Measurements from ENCODE around the gene RYR2.
A peak's percentile ranks its signal among the peaks of the same experiment; 100 is the strongest.

RYR2 gene

DNA sequence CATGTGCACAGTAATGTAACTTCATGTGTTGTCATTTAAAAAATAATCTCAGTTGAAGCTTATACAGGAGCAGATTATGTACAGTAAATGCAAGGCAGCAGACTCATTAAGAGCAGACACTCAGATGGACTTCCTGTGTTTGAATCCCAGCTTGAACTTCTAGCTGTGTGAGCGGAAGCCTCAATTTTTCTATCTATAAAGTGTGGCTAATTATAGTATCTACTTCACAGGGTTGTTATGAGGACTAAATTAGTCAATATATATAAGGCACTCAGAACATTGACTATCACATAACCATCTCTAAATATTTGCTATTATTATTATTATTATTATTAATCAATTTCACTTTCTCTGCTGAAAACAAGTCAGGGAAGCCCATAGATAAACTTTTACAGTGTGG, 707.1 kb downstream of the RYR2 start:
- DNase-seq = no peak

DNA sequence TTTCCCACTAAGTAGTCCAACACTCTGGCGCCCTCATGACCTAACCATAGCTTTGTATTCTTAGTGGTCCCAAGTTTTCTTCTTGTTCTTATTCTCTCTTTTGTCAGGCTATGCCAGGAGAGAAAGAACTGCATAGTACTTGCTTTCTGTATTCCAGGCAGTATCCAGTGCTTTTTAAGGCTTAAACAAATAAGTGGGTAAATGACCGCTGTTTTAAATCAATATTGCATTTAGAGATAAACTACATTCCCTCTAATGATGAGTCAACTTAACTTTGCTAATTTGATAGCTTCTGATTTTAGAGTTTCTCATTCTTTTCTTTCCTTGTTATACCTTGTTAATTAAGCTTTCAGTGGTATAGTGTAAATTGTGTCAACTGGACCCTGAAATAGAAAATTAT, 709.1 kb downstream of the RYR2 start:
- DNase-seq = no peak

DNA sequence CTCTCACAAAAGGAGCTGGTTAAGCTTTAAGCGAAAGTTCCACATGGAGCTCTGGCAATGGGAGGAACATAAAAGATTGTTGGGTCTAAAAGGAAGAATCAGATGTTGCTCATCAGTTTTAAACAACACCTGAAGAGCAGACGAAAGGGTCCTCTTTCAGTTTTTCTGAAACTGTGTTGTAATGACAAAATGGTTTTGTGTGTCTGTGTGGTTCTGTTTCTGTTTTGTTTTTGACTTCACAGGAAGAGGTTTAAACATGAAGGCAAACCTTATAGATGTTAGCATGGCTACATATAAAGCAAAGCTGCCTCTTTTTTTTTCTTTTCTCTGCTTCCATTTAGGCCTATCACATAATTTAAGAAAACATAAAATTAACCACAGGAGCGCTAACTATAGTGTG, 712.6 kb downstream of the RYR2 start:
- DNase-seq = no peak

DNA sequence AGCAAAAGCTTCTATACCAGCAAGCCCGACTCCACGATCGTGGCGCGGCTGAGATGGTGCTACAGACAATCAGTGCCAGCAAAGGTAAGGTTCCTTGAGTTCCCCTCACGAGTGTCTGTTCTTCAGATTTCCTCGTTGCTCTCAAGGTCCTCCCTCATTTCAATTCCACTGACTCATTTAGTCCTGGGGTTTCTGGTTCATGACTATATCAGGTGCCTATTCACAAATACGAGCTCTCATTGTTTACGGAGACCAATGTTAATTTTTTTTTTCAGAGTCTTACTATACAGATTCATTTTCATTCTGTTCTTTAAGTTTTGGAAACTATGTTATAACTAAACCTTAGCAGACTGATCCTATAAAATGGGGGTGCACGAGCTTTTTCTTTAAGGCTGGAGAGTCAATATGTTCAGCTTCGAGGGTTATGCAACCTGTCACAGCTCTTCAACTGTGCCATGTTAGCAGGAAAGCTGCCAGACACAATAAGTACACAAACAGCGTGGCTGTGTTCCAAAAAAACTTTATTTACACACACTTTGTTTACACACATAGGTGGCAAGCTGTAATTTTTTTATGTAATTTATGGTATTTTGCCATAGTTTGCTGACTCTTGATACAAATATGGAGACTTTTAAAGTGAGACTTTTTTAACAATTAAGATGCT, 714.5 kb downstream of the RYR2 start:
- no peak for DNase-seq

DNA sequence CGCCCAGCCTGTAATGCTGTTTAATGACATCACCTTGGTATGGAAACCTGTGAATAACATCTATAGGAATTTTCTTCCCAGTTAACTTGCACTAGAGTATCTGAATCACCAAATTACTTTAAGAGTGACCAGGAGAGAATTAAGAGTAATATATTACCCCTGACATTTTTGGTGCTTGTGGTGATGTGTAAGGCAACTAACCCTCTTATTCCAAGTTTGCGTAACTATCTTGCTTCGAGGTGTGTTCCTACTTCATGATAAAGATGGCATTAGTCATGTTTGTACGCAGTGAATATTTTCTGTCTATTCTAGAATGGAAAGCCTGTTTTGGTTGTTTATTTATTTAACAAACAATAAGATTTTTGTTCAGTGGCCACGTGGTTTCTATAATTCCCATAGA, 717.4 kb downstream of the RYR2 start:
- no peak for DNase-seq

DNA sequence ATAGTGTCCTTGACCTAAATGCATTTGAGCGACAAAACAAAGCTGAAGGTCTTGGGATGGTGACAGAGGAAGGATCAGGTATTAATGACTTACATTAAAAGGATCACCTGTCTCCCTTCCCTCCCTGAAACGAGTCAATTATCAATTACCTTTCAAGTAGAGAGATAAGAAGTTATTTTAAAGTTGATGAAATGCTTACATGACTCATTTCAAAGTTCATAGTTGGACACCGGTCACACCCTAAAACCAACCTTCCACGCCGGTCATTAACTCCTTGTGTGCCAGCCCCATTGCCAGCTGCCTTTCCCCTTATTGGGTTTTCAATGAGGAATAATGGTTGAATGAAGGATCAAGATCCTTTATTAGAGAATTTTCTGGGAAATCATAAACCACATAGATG, 719.0 kb downstream of the RYR2 start:
- DNase-seq = no peak

DNA sequence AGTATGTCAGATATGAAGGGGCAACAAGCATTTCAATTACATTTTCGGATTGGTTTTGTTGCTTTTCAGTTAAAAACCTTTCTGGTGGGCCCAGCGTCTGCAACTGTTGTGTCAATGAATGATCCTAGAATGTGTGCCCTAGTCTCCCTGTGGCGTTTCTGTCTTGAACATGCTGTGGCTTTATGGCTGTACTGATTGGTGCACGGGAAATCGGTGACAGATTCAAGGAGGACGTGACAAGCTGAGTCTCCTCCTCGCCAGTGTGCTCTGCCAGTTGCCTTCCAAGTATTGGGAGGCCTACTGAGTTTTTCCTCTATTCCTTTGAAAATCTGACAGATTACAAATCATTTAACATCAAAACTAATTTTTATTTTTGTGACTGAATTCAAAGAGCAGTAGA, 721.2 kb downstream of the RYR2 start:
- no peak for DNase-seq

DNA sequence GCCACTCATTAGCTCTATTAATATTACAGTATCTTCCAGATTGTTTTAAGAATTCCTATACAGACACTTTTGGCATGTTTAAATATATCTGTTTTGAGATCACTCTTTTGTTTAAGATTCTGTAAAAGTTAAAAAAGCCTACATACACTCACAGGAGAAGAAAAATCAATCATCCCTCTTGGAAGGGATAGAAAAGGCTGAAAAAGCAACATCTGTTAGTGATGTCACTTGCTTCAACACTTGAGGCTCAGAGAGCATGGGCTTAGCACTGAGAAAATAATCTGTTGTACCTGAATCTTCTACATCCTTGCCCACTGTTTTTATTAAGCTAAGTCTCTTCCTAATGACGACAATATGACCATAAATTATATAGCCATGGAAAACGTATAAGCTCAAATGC, 721.8 kb downstream of the RYR2 start:
- no peak for DNase-seq

DNA sequence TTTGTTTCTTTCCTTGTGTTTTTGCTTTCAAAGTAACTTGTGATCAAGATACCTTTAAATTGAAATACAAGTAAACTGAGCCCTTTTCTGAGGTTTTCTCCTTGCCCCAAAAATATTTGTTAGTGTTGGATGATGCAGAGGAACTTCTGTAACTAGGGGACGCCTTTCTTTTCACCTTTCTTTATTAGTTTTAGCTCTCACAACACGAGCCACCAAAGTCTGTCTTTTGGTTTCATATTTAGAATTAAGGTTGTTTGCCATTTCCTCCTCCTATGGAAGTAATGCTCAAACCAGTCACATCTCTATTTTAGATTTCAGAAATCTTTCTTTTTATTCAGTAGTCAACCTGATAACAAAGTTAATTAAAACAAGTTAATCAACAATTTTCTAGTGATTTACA, 727.9 kb downstream of the RYR2 start:
- no peak for DNase-seq

DNA sequence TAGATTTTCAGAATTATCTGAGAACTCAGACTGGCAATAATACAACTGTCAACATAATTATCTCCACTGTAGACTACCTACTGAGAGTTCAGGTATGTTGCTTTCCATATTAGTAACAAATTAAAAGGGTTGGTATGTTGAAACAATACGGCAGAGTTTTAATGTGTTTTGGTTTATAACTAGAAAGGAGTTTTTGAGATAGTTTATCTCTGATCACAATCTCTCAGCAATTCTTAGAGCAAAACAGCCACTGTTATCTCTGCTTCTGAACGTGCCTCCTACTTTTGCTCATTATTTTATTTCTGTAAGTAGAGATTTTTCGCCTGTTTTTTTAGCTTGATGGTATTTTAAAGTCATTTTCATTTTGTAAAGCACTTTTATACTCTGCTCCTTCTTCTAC, 730.0 kb downstream of the RYR2 start:
- DNase-seq = no peak

DNA sequence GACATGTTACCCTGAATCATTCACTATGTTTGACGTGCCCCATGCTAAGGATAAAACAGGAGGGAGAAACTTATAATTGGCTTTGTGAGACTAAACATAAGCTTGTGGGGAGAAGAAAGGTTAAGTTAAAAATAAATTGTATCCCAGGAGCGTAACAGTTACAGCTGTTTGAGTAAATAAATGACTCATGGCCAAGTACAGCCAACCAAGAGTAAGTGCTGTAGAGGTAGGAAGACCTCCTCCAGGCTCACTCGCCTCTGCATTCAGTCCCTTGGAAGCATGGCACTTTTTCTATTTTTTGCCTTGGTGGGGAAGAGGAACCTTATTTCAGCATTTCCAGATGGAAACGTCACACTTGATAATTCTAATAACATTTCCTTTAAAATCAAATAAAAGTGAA, 732.3 kb downstream of the RYR2 start:
- DNase-seq = no peak

DNA sequence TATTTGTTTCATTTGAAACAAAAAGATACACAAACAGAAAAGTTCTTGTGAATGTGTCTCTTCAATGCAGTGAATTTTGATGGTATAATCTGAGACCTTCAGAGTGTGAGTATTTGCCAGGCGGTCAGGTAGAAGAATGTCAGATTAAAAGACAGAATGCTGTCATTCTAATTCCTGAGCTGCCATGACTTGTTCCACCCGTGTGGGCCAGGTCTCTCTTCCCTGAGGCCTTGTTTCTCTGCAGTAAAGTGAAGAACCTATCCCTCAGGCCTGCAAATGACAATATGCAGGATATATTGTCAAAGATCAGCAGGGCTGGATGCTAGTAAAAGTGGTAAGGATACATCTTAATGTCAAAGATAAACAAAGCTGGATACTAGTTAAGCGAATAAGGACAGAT, 737.4 kb downstream of the RYR2 start:
- no peak for DNase-seq

DNA sequence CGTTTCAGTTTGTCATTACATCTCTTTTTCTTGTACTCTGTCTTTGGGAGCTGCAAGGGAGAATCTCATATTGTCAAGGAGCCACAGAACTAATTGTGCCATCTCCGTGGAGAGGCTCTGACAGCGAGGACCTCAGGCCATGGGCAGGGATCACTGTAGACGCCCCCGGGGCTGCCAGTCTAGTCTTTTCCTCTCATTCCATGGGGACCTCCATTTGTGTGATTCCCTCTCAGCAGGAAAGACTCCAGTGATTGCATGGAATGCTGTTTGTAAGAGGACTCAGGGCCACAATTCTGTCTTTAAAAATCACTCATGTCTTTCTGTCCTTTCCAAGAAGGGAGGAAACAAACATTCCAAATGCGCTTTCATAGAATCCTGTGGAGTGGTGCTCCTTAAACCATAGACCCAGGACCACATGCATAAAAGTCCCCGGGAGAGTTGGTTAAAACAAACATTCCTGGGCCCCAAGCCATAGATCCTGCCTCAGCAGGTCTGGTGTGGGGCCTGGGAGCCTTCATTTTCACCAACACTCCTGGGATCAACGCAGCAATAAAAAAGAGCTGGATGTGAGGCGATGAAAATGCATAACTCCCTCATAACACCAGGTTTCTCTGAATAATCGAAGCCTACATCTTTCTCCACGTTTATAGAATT, 744.2 kb downstream of the RYR2 start:
- no peak for DNase-seq

DNA sequence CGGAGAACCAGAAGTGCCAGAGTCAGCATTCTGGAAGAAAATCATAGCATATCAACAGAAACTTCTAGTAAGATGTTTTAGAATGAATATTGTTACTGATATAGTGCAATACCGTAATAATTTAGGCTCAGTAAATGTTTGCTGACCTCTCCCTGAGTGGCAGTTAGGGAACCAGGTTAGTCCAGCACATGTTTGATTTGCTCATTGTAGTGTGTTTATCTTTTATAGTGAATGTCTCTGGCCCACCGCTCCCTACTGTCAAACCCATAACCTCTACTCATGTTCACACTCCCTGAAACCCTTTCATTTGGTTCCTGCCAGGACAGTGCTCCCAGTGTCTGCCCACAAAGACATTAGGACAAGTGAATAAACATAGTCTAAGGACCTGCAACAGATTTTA, 746.1 kb downstream of the RYR2 start:
- no peak for DNase-seq

DNA sequence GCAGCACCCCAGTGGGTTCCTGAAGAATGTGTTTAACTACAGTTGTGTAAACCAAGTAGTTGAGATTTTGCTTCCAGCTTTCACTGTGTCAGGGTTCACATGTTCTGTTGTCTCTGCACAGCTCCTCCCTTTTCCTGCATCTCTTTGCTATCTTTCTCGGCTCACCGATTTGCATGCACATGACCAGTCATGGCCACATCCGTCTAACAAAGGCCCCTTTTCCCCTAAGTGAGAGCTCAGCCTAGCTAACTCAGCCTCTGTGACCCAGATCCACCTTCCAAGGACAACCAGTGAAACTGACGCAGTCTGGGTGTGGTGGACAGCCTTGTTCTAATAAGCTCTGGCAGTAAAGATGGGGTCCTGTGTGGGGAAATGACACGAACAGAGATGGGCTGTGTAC, 747.6 kb downstream of the RYR2 start:
- no peak for DNase-seq

DNA sequence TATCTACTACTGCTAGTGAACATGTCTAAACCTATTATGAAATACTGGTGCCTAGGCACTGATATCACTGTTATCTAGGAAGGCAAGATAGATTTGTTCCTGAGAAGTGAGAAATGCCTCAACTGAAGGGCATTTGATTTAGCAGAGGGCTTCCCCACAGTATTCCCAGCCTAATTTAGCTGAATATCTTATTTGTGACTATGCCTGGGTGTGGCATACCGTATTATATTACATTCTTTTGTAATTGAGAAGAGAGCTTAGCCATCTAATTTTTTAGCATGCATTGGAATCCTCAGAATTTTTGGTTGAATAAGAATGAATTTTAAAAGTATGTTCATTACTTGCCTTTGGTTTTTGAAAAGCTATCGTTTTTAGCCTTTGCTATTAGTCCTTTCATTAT, 749.6 kb downstream of the RYR2 start:
- no peak for DNase-seq

DNA sequence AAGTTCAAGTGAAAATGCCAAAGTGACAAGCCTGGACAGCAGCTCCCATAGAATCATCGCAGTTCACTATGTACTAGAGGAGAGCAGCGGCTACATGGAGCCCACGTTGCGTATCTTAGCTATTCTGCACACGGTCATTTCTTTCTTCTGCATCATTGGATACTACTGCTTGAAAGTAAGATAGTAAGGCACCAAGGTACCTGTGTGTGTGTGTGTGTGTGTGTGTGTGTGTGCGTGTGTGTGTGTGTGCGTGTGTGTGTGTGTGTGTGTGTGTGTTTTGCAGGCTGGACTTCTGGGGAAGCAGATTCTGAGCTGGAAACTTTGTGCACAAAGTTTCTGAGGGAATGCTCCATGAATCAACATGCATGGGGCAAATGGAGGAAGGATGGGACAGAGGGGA, 750.2 kb downstream of the RYR2 start:
- DNase-seq = no peak

DNA sequence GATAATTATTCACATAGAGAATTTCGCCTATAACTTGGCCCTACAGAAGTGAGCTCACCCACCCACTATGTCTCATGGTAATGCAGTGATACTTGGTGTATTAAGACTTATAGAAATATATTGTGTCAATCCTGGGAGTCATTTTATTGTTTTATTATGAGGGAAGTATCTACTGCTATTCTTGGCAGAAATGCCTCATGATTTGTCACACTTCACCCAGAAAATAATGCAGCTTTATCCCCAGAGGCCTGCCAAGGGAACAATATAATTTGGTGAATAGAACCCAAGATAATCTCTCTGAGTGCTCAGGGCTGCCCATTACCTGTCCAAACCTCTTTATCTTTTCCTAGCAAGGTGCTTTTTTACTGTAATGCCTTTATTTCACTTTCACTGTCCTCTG, 750.7 kb downstream of the RYR2 start:
- DNase-seq = no peak

DNA sequence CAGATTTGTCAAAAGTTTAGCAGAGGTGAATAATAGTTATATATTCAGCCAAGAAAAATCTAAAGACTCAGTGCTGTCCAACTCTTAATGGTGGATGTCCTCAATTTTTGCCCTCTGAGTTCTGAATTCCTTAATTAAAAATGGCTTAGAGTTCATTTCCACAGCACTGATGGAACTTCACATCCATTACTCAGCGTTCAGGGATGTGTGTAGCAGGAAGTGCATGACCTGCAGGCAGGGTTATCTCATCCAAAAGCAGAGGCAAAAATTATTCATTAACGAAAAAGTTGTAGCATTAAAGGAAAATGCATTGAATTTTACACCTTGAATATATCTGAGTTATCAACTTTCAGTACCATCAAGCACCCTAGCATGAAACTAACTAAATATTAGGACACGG, 752.1 kb downstream of the RYR2 start:
- DNase-seq = no peak

DNA sequence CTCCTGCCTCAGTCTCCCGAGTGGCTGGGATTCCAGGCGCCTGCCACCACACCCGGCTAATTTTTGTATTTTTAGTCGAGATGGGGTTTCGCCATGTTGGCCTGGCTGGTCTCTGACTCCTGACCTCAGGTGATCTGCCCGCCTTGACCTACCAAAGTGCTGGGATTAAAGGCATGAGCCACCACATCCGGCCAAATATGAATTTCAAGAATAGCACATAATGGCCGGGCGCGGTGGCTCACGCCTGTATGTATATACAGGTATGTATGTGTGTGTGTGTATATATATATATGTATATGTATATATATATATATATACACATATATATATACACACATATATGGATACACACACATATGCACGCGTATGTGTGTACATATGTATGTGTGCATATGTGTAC, 753.6 kb downstream of the RYR2 start:
- DNase-seq = no peak

DNA sequence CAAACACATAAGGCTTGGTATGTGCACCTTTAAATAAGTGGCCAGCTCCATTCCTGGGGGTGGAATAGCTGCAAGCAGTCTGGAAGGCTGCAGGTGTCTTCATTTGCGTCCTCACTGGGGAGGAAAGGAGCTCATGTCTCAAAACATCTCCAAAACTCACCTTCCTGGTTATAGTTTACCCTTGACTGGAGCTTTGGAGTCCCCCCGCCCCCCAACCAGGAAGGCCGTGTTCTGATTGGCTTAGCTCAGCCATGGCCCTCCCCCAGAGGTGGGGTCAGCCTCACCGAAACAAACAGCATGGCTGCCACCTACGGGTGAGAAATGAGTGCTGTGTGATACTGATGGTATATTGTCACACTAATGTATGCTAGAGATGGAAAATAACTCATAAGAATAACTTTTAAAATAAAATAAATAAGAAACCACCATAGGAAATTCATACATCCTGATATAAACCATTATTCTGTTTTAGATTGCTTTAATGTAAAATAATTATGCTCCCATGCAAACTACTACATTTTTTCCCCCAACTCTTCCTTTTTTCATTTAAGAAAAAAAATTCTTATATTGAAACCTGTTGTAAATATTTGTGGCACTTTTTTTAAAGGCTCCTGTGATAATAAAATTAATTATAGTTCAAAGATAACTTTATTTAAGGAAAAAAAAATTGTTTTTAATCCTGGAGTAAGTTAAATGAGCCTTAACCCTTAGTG, 757.9 kb downstream of the RYR2 start:
- DNase-seq = peak; percentile 19 to 27 (median 27)

DNA sequence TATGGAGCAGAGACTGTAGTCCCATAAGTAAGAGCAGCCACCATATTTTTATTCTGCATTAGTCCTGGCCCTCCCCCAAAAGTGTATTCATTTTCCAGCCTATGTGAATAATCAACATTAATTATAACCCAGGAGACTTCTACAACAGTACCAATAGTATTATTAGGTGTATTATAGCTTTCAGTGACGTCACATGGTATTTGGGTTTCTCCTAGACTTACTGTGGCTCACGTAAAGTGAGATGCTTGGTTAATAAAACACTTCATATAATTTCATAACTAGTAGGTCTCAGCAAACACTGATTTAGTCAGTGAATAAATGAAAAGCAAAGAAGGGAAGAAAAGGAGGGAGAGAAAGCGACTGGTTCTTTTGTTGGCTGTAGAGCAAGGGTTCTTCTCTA, 762.5 kb downstream of the RYR2 start:
- no peak for DNase-seq

DNA sequence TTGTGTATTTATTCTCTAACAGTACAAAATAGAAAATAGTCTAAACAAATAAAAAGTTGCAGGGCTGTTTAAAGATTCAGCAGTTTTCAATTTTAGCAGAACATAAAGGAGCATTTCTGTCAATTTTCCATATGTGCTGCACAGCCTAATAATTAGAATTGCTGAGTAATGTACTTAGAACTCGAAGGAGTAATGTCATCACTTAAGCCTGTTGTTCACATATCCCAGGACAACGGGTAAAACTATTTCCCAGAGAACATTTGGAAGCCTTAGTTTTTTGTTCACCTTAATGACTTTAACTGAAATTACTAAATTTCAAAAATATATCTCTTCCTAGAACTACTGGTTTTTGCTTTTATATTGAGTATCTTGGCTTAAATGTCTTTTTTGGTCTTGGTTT, 767.1 kb downstream of the RYR2 start:
- DNase-seq = no peak

DNA sequence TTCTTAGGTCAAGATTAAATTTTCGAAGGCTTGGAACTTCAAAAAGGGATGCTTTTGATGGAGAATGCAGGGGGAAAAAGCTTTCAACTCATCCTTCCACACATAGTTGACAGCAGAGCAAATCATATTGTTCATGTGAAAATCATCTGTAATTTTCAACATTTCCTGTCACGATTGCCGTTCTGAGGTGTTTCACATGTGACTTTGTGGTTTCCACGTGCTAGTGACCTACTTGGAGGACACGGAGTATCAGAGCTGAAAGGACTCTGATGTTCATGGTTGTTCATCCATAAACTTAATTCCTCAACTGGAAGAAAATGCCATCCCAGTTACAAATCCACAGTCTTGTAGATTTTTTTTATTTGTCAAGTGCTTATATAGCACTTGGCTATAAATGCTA, 769.6 kb downstream of the RYR2 start:
- no peak for DNase-seq

DNA sequence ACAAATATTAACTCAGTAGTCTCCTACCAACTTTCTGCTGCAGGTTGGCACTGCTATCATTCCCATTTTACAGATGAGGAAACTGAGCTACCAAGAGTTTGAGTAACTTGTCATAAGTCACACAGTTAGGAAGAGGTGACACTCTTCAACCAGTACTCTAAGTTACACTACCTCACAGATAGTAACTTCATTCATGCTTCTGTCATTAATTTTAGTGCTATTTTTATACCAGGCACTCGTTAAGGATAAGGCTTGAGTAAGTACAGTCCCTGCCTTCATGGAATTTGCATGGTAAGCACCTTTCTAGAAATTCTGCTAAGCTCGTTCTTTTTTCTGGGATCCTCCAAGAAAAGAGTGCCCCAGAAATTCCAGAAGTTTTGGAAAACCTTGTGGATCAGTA, 770.1 kb downstream of the RYR2 start:
- no peak for DNase-seq

Measured in suppressor macrophage treated with lipopolysaccharide for 1 hour (primary cell).